HG02623 (cell line): ENCODE data around the gene ERBB4.

Experiments used
- ATAC-seq: cut with Tn5 transposase; IDR thresholded peaks from one replicate; pipeline ENCODE4 v1.9.1; 2021; ENCODE audit warnings: moderate library complexity; ENCODE audit not compliant: unreplicated experiment

The ERBB4 gene

GRCh38 chr2:212441141-212441540, 97.5 kb downstream of the ERBB4 start:
- no peak for ATAC-seq

DNA sequence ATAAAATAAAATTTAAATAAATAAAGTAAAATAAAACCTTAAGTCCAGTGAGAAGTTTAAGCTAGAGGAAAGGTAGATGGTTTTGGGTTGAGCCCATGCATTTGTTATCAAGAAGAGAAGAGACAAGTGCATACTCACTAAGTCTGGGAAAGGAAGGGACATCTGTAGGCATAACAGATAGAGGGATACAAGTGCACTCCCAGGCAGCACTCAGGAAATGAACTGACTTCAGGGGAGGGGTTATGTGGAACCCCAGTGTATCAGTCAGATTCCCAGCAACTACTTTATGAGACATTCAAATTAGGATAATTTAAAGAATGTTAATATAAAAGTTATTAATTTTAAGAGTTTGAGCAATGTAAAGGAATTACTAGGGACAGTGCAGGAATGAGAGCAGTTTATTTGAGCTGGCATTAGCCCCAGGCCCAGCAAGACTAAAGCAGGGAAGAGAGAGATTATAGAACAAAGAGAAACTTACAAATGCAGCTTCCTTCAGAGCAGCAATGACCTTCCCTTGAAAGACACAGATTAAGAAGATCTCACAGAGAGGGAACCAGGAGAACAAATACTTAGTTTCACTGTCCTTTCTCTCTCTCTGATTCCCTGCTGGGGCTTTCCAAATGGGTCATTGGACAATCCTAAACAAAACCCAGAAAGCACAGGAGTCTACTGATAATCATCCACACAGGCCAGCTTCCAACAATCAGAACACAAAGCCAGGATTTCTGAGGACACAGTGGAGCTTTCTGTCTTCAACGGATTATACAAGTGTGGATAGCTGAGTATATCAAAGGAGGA, 109.7 kb downstream of the ERBB4 start:
- ATAC-seq, result no peak

- no peak for ATAC-seq
Measured at GRCh38 chr2:212427638-212428037, 111.0 kb downstream of the ERBB4 start.

DNA sequence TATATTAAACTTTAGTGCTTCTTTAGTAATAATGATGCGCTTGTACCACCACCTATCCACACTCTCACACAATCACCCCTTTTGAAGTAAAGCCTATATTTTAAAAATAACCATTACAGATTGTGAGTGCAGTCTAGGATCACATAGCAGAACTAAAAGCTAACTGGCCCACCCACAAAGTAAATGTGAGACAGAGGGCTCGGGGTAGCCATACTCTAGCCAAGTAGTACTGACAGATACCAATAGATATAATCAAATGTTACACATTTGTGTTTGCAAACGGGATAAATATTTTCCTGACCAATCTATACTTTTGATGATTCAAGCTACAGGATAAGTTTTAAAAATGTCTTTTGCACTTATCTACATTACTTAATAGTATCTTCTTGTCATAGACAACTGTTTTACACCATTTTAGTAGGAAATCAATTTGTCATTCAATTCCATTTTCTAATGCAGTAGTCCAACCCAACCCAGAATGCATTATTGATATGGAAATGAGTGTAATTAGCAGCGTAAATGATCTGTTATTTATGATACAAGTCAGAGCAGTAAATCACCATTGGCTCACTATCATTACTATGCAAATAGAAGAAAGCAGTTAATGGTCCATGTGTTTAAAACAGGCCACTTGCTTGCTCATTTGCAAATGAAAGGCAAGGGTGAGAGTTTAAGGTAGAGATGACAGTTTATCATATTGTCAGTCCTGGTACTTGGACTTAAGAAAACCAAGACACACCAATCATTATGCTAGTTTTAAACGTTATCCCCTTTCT, 111.8 kb downstream of the ERBB4 start:
- no peak for ATAC-seq

DNA sequence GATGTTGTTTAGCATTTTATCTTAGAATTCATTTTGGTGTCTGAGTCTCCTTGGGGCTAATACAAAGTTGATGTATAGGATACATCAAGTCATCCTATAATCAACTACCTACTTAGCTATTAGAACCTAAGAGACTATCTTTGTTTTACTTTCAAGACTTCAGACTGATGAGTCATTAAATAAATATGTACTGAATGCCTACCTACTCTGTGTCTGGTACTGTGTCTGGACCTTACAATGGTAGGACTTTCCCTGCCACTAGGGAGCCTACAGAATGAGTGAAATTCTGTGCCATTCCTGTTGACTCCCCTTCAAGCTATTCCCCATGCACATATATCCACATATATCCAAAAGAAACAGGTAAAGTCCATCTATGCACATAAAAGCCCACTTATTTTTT, 114.5 kb downstream of the ERBB4 start:
- ATAC-seq, result no peak

GRCh38 chr2:212423089-212423488, 115.5 kb downstream of the ERBB4 start:
- no peak for ATAC-seq

DNA sequence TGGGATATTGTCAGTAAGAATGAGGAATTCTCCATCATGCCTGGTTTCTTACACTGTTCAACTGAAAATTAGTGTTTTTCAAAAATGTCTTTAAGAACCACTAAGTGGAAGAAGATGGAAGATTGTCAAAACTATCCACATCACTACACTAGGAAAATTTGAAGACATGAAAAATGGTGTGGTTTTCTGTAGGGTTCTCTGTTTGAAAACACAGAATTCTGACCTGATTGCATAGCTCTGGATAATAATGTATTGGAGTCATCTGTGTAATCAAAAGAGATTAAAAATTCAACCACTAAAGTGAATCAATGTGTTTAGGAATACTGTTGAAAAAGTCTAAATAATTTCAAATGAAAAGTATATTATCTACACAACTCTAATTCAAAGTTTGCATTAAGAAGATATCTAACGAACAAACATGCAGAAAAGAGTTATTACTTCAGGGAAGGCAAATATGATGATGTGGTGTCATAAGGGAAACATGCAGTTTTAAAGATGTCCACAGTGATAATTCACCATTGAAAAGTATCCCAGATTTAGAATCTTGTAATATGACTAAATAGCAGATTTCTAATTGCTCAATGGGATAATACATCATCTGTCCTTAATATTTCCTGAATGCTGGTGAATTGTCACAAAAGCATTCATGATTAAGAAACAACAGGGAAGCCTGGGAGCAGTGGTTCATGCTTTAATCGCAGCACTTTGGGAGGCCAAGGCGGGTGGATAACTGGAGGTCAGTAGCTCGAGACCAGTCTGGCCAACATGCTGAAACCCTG, 116.9 kb downstream of the ERBB4 start:
- no peak for ATAC-seq

DNA sequence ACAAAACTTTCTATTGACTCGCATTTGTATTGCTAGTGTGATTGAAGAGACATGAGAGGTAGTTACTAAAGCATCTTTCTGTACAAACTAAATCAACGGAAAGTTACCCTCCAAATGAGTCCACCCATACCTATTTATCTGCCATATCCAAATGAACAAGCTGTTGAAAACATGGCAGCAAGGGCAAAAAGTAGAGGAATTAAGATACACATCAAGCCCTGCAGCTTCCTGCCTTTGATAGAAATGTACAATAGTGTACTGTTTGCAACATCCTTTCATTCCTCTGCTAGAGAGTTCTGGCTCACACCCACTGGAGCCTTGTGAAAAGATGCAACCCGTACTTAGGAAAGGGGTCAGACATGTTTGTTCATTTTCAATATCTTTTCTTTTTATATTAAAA, 122.5 kb downstream of the ERBB4 start:
- ATAC-seq, result no peak

GRCh38 chr2:212414767-212415211, 123.8 kb downstream of the ERBB4 start:
- ATAC-seq, result no peak

DNA sequence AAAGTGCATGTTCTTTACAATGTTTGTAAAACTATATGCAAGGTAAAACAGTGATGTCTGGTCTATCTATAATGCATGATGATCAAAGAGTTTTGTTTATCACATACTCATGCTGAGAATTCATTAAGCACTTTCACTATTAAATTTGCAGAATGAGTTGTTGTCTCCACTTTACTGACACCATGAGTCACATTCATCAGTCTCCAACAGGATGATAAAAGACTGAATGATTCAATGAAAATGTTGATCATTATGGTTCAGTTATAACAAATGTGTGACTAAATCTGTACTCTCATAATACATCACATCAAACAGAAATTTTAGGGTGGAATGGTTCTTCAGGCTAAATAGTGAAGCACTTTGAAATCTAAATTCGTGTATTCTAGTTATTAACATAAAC, 129.0 kb downstream of the ERBB4 start:
- no peak for ATAC-seq

DNA sequence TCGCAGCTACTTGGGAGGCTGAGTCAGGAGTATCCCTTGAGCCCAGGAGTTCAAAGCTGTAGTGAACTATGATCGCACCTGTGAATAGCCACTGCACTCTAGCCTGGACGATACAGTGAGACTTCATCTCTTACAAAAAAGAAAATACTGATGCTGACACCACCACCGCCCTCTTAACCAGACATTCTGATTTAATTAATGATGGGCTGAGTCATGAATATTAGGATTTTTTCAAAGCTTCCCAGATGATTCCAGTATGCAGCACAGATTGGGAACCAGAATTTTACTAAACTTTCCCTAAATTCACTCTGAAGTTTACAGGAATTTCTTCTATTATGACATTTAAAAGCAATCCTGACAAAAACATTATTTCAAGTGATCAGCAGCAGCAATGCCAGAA, 130.1 kb downstream of the ERBB4 start:
- no peak for ATAC-seq

DNA sequence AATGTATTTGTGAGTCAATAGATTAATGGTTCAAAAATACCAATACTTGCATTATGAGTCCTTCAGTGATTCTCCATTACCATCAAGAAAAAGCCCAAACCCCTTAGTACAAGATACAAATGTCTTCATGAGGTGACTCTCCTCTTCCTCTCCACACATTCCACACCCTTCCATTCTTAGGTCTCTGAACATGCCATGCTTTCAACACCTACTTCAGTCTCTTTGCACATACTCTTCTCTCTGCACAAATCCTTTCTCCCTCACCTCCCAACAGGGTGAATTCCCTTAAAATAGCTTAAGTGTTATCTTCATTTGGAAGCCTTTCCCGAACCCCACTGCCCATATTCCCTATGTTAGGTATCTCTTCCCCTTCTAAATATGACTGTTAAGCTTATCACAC, 131.9 kb downstream of the ERBB4 start:
- no peak for ATAC-seq

DNA sequence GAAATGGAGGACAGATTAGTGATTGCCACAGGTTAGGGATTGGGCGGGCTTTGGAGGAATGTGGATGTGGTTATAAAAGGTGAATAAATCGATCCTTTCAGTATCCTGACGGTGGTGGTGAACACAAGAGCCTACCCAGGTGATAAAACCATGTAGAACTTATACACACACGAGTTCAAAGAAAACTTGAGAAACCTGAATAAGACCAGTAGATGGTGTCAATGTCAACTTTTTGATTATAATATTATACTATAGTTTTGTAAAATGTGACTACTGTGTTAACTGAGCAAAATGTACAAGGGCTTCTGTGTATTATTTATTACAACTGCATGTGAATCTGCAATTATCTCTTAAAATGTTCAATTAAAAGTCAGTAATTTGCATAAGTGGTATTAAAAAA, 136.3 kb downstream of the ERBB4 start:
- no peak for ATAC-seq

DNA sequence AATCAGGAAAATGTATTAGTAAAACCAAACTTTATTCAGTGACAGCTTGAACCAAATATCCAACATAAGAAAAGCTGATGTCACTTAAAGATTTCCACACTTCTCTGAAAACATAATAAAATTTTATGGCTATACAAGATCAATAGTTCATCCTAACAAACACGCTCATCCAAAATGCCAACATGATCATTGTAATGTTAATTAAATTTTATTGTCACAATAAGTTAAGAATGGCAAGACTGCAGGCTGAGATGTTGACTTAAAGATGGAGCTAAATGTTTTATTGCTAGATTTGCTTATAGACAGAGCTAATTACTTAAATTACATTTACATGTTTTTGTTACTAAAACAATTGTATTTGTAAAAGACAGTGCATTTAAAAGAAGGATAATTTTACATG, 140.3 kb downstream of the ERBB4 start:
- no peak for ATAC-seq

- ATAC-seq, result no peak
Measured at GRCh38 chr2:212392544-212392943, 146.1 kb downstream of the ERBB4 start.

GRCh38 chr2:212392043-212392442, 146.6 kb downstream of the ERBB4 start:
- no peak for ATAC-seq

DNA sequence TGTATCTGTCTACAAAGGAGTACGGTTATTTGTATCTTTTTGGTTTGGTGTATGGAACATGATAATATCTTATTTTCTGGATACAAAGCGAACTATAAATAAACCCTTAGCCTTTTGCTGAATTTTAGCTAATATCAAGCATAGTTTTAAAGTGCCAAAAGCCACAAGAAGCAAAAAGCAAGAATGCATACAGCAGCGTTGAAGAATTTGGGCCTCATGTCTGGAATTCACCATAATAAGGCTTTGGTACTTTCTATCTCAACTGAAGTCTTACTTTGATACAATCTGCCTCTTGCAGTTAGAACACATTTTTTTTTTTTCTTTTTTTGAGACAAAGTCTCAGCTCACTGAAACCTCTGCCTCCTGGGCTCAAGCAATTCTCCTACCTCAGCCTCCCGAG, 151.5 kb downstream of the ERBB4 start:
- no peak for ATAC-seq

- ATAC-seq, result no peak
Measured at GRCh38 chr2:212385241-212385640, 153.4 kb downstream of the ERBB4 start.

GRCh38 chr2:212384027-212384426, 154.6 kb downstream of the ERBB4 start:
- ATAC-seq, result no peak

DNA sequence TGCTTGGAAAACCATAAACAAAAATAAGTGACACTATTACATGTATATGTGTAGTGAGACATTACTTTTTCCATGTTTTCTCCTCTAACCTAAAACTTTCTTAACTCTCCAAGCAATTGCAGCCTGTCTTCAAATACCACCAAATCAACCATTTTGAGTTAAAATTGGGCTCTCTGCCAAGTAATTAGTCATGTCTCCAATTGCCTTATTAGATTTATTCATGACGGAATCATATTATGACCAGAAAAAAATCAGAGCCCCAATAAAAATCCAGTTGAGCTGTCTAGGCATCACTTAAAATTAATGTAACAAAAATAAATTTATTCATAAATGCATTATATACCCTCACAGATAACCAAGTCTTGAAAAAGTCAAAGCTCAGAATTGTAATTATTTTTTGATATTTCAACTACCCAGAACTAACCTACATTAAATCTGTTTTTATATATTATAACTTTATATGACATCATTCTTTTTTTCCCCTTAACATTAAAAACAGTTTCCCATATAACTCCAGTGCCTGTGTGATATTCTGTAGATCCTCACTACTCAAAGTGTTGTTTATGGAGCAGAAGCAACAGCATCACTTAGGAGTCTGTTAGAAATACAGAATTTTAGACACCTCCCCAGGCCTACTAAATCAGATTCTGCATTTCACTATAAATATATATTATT, 157.0 kb downstream of the ERBB4 start:
- no peak for ATAC-seq

DNA sequence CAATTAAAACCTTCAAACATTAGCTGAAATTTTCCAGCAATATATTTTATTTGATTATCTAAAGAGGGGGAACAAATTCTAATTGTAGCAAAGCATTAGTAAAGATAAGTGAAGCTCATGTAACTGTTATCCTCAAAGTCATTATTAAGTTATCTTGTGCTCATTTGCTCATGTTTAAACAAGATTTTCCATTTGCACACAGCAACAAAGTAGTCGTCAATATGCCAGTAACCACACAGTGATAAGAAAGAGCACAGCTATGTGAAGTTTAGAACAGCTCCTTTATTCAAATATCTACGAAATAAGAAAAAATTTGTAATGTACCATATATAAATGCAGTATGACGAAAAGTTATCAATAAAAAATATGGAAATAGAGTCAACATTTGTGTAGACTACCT, 159.5 kb downstream of the ERBB4 start:
- no peak for ATAC-seq
